Left ventricle myocardium superior (tissue), 1 donor: ENCODE measurements around the gene FBXW5. TPM values are rescaled to one million over a fixed set of nuclear protein-coding genes. Genes with fewer than 3 reads are reported as not detected.

Experiments used
- ATAC-seq: fragments of 200-7000 bp; cut with Tn5 transposase; one replicate; pipeline ENCODE4 v1.9.1; 2020; ENCODE audit warnings: mild to moderate bottlenecking, moderate library complexity
- DNase-seq: peaks from one replicate; pipeline ENCODE4 v3.0.0-alpha.2; 2020
- intact Hi-C: fragments of 100-400 bp; cut with micrococcal nuclease; formaldehyde crosslinking; loops from one replicate; pipeline ENCODE4 v1.11.0; 2022
- total RNA-seq: library from RNA; stranded (reverse); fragmentation: NEBNext Ultra II Directional; extraction: Animal tissue kit (Norgen Biotek cat#: 25700); gene quantifications from one replicate; pipeline ENCODE4 v1.2.1, GENCODE V29; 2021
- donor health status: DM: no; HTN: yes; CAD: no; lungs with severe emphysema.

The FBXW5 gene
- total RNA-seq, 1 donor from 2014 or later, result 162 TPM

GRCh38 chr9:136923881-136924280 lies 20.7 kb downstream of the FBXW5 start:
- ATAC-seq (no peak), DNase-seq (no peak)
- intact Hi-C loops, result no loop called here

DNA sequence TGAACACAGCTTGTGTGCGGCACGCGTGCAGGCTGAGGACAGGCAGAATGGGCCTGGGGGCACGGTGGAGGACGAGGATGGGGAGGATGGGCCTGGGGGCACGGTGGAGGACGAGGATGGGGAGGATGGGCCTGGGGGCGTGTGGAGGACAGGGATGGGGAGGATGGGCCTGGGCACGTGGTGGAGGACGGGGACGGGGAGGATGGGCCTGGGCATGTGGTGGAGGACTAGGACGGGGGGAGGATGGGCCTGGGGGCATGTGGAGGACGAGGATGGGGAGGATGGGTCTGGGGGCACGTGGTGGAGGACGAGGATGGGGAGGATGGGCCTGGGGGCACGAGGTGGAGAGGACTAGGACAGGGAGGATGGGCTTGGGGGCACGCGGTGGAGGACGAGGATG lies 22.0 kb downstream of the FBXW5 start:
- no peak for DNase-seq
- ATAC-seq, result no peak
- intact Hi-C loops, result no loop called here

GRCh38 chr9:136921718-136922117 lies 22.8 kb downstream of the FBXW5 start:
- intact Hi-C loops, result no loop called here
- peak; percentile 84 for ATAC-seq
- DNase-seq, result peak; percentile 68

DNA sequence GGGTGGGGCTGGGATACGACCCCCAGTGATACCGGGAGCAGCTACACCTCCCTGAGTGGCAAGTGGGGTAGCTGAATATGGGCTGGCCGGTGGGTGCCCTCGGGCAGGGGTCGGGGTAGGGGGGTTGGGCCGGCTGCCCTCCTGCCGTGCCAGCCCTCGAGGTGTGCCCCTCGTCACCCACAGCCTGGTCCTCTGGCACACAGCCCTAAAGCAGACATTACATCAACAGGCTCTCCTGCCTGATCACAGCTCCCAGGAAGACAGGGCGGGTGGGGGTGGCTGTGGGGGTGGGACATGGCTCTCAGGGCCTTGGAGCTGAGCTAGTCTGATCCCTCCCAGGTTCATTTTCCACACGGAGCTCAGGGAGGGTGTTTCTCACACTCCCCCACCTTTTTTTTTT lies 23.2 kb downstream of the FBXW5 start:
- peak; percentile 59 for ATAC-seq
- intact Hi-C loops, result no loop called here
- DNase-seq, result no peak

- DNase-seq (no peak), ATAC-seq (no peak)
- intact Hi-C loops, result no loop called here
Measured at GRCh38 chr9:136920734-136921231, 23.8 kb downstream of the FBXW5 start.

DNA sequence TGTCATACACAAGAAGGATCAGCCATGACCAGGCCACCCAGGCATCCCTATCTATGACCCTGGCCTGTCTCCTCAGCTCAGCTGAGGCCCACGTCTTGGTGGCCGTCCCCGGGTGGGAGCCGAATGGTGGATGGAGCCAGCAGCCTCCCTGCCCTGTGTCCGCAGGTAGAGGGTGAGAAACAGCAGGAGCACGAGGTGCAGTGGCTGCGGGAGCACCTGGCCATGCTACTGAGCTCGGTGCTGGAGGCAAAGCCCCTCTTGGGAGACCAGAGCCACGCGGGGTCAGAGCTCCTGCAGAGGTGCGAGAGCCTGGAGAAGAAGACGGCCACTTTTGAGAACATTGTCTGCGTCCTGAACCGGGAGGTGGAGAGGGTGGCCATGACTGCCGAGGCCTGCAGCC lies 24.5 kb downstream of the FBXW5 start:
- intact Hi-C loops, result no loop called here
- DNase-seq (no peak), ATAC-seq (no peak)

DNA sequence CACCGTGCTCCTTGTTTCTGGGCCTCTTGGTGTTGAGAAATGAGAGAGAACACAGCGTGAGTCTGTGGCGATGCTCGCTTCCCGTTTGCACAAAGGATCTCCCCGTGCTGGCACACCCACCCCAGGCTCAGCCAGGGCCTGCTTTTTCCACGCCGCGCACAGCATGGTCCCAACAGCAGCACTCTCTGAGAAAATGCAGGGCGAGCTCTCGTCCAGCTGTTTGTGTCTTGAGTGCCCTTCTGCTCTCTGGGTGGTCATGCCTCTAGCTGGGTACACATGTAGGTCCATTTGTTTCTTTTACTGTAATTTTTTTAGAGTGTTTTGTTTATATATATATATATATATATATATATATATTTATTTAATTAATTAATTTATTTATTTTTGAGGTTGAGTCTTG lies 26.6 kb downstream of the FBXW5 start:
- intact Hi-C loops, result no loop called here
- ATAC-seq (no peak), DNase-seq (no peak)

- no peak for DNase-seq
- intact Hi-C loops, result no loop called here
- ATAC-seq, result no peak
Measured at GRCh38 chr9:136916330-136917184, 28.0 kb downstream of the FBXW5 start.

DNA sequence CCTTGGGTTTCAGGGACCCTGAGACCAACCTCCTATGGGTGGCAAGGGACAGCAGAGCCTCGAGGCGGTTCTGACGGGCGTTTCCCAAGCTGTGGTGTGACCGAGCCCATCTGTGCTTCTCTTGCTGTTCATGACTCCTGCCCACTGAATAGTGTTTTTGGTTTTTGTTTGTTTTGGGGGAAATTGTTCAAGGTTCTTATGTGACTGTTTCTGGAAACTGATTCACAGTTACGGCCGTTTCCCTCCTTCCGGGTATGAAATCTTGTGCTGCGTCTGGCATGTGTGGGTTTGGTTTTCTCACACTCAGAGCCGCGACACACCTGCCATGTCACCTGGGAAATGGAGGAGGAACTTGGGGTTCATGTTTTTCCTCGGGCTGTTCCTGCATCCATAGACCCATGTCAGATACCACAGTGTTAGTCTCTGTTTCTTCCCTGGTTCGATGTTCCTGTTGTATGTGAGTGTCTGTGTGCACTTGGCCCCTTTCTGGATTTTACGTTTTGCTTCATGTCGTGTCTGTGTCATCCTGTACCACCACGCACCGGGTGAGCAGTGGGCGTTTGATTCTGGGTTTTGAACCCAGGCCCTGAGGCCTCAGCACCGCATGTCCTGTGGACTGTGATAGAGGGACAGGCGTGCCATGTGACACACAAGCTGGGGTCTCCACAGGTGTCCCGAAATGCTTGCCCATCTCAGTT lies 28.8 kb downstream of the FBXW5 start:
- ATAC-seq (no peak), DNase-seq (no peak)
- intact Hi-C loops, result no loop called here

GRCh38 chr9:136913701-136914438 lies 30.7 kb downstream of the FBXW5 start:
- DNase-seq, result no peak
- intact Hi-C loops, result no loop called here

DNA sequence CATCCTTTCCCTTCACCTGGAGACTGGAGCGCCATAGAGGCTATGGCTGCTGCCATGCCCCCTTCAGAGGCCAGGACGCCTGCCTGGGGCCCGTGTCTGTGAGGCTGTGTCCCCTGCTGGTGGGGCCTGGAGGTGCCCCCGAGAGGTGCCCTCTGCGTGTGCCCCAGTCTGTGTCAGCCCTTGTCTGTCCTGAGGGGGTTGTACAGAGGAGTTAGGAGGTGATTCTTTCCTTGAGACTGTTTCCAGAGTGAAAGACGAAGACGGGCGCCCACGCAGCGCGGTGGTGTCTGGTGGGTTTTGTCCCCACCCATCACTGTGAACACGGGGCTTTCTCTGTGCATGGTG lies 33.7 kb downstream of the FBXW5 start:
- ATAC-seq (no peak), DNase-seq (no peak)
- intact Hi-C loops, result no loop called here

More at GRCh38 chr9:136913701-136914438, 30.7 kb downstream of the FBXW5 start:
- ATAC-seq, result no peak

DNA sequence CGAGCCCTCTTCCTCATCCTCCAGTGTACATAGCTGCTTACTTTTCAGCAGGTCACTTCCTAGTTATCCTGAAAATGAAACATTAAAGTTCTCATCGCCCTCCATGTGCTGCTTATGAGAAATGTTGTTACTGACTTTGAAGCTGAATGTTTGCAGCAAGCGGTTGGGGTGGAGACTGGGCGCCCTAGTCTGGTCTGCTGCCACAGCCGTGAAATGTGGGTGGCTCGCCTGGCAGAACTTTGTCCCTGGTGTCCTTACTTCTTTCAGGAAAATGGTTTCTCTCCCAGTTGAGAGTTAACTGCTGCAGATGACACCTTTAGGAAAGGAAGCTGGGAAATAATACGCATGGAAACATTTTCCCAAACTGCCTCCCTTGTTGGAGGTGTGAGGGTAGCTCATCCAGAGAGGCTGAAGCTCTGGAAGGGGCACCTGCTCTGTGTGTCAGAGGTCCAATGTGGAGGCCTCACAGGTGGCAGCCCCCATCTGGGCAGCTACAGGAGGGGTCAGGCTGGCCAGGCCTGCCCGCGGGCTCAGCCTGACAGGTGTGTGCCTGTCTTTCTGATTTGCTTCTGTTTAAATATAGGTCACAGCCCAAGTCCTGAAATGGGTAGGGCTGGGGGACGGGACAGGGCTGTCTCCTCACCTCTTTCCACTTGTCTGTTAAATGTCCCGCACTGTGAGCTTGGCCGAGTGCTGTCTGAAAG lies 34.2 kb downstream of the FBXW5 start:
- no peak for ATAC-seq
- DNase-seq, result no peak
- intact Hi-C loops, result no loop called here

GRCh38 chr9:136907011-136907914 lies 37.3 kb downstream of the FBXW5 start:
- ATAC-seq (no peak), DNase-seq (no peak)
- intact Hi-C loops, result no loop called here

DNA sequence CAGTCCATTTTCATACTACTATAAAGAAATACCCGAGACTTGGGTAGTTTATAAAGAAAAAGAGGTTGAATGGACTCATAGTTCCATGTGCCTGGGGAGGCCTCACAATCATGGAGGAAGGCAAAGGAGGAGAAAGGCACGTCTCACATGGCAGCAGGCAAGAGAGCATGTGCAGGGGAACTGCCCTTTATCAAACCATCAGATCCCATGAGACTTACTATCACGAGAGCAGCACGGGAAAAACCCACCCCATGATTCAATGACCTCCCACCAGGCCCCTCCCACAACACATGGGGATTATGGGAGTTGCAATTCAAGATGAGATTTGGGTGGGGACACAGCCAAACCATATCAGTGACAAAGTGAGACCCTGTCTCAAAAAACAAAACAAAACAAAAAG lies 38.3 kb downstream of the FBXW5 start:
- DNase-seq, result no peak
- ATAC-seq, result no peak
- intact Hi-C loops, result no loop called here

DNA sequence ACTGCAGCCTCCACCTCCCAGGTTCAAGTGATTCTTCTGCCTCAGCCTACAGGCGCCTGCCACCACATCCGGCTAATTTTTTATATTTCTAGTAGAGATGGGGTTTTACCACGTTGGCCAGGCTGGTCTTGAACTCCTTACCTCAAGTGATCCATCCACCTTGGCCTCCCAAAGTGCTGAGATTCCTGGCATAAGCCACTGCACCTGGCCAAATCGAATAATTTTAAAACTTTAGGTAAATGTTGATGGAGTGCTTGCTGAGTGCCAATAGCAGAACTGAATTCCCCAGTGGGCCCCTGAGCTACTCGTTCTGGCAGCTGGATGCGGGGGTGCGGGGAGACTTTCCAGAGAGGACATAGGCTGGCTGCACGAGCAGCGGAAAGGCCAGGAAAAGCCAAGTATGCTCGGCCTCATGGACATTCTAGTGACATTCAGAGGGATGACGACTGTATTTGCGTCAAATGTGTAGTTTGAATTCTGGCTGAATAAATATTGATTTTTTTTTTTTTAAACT lies 41.4 kb downstream of the FBXW5 start:
- intact Hi-C loops, result no loop called here
- ATAC-seq (peak; percentile 44), DNase-seq (peak; percentile 58)

DNA sequence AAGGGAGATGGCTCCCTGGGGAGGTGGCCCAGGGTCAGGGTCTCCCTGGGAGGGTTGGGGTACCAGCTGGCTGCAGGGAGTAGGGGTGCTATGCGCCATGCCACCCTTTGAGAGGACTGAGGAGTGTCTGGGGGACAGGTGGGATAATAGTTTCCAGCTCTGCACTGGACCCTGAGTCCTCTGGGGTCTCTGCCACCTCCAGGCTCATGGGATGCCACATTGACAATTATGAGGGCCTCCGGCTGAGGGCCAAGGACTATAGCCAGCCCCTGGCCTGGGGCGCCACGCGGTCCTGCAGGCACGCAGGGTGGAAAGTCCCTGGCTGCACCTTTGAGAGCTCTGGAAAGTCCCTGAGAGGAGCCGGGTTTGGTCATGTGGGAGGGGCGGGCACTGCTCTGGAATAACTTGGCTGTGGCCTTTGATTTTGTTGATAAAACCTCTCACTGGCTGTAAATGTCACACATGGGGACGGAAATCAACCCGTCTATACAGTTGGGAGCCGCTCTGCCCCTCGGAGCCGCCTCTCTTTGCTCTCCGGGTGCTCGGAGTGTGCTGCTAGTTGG lies 42.2 kb downstream of the FBXW5 start:
- ATAC-seq (peak; percentile 92), DNase-seq (peak; percentile 75)
- intact Hi-C loops, result no loop called here

DNA sequence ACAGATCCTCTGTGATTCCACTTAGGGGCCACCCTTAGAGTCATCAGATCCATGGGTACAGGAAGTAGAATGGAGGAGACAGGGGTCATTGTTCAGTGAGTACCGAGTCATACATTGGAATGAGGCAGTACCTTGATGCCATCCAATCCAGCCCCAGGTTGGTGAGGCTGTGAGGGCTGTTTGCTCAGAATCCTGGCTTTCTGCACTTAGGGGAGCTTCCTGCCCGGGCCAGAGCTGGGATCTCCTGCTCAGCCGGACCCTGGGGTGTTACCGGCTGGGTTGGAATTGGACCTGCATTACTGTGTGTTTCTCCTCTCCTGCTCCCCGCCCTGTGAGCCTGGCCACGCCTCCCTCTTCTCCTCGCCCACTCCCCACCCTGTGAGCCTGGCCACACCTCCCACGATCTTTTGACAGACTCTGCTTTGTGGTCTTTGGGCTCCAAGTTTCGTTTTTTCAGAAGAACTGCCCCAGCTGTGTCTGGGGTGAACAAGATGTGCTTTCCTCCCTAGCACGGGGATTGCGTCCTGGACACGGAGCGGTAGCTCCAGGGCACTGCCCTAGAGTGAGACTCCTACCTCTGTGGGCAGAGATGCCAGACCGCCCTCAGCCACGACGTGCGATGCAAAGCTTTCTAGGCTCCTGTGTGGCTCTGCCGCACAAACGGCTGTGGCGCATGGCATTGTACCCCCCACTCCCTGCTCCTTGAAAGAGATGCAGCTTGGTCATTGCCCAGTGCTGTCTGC lies 42.9 kb downstream of the FBXW5 start:
- DNase-seq, result peak; percentile 45
- intact Hi-C loops, result no loop called here
- peak; percentile 39 for ATAC-seq
